GM23338 (cell line): ENCODE results near the gene XRCC5. TPM values are rescaled to one million over a fixed set of nuclear protein-coding genes. Genes with fewer than 3 reads are reported as not detected.

Experiments used
- ATAC-seq: fragments of 200-7000 bp; cut with Tn5 transposase; 3 replicates; pipeline ENCODE4 v1.9.1; 2020
- DNase-seq: peaks from one replicate; pipeline ENCODE4 v3.0.0-alpha.2; 2015; ENCODE audit warnings: low spot score
- H2AFZ ChIP-seq: fragments of 200-600 bp; sonication (generic); 2 replicates; pipeline ENCODE4 v1.8.0; 2016; ENCODE audit warnings: antibody characterized with exemption, mild to moderate bottlenecking, moderate library complexity
- H3F3A ChIP-seq: fragments of 200-600 bp; sonication (generic); replicated peaks from 2 replicates; pipeline ENCODE4 v1.8.0; 2017; ENCODE audit warnings: antibody characterized with exemption, mixed run types, low read depth
- H3K27ac ChIP-seq: fragments of 200-600 bp; sonication (generic); 2 replicates; pipeline ENCODE4 v1.6.1; 2016; ENCODE audit warnings: low read depth
- H3K27me3 ChIP-seq: fragments of 200-600 bp; sonication (generic); 2 replicates; pipeline ENCODE4 v1.8.0; 2016; ENCODE audit warnings: mild to moderate bottlenecking, mixed run types, moderate library complexity; ENCODE audit not compliant: insufficient read depth
- H3K36me3 ChIP-seq: fragments of 200-600 bp; sonication (generic); 2 replicates; pipeline ENCODE4 v1.8.0; 2016; ENCODE audit warnings: mild to moderate bottlenecking; ENCODE audit not compliant: insufficient read depth
- H3K4me1 ChIP-seq: fragments of 200-600 bp; sonication (generic); 2 replicates; pipeline ENCODE4 v1.8.0; 2016; ENCODE audit warnings: mild to moderate bottlenecking, moderate library complexity; ENCODE audit not compliant: insufficient read depth
- H3K4me2 ChIP-seq: fragments of 200-600 bp; sonication (generic); 2 replicates; pipeline ENCODE4 v1.7.1; 2017; ENCODE audit warnings: mixed run types
- H3K4me3 ChIP-seq: fragments of 200-600 bp; sonication (generic); 2 replicates; pipeline ENCODE4 v1.6.1; 2016; ENCODE audit warnings: mixed run types
- H3K79me2 ChIP-seq: fragments of 200-600 bp; sonication (generic); replicated peaks from 2 replicates; pipeline ENCODE4 v1.8.0; 2017; ENCODE audit warnings: mild to moderate bottlenecking; ENCODE audit not compliant: insufficient read depth
- H3K9me2 ChIP-seq: fragments of 200-600 bp; sonication (generic); 2 replicates; pipeline ENCODE4 v1.8.0; 2017; ENCODE audit not compliant: insufficient read depth
- H4K20me1 ChIP-seq: fragments of 200-600 bp; sonication (generic); replicated peaks from 2 replicates; pipeline ENCODE4 v1.8.0; 2017; ENCODE audit warnings: mild to moderate bottlenecking; ENCODE audit not compliant: insufficient read depth
- H3K27ac Mint-ChIP-seq: 2 replicates; pipeline ENCODE4 v1.8.0; 2020; ENCODE audit warnings: inconsistent platforms, mild to moderate bottlenecking, moderate library complexity, mixed read lengths
- H3K27me3 Mint-ChIP-seq: 3 replicates; pipeline ENCODE4 v1.8.0; 2022; ENCODE audit warnings: low read depth, mild to moderate bottlenecking, moderate library complexity, mixed read lengths, inconsistent platforms; ENCODE audit not compliant: insufficient read depth, poor library complexity
- H3K36me3 Mint-ChIP-seq: 3 replicates; pipeline ENCODE4 v1.8.0; 2021; ENCODE audit warnings: low read depth, mild to moderate bottlenecking, inconsistent platforms, moderate library complexity, mixed read lengths
- H3K4me1 Mint-ChIP-seq: 3 replicates; pipeline ENCODE4 v1.8.0; 2020; ENCODE audit warnings: mild to moderate bottlenecking, inconsistent platforms, mixed read lengths
- H3K4me3 Mint-ChIP-seq: 3 replicates; pipeline ENCODE4 v1.8.0; 2021; ENCODE audit warnings: moderate library complexity, mild to moderate bottlenecking, inconsistent platforms, mixed read lengths
- H3K9me3 Mint-ChIP-seq: 3 replicates; pipeline ENCODE4 v1.8.0; 2020; ENCODE audit warnings: moderate library complexity, mild to moderate bottlenecking, inconsistent platforms, mixed read lengths
- CREB1 ChIP-seq: fragments of 250-450 bp; sonication (Bioruptor Pico); IDR thresholded peaks from 2 replicates; pipeline ENCODE4 v1.5.0; 2020; ENCODE audit warnings: low read depth, mild to moderate bottlenecking, moderate library complexity
- CTCF ChIP-seq, 2 experiments: fragments of 200-600 bp in 1 of 2; sonication (generic) in 1 of 2; conservative IDR thresholded peaks; 2 replicates each; pipeline versions ENCODE4 v1.5.1 to v1.6.1; 2016 to 2017; ENCODE audit warnings: antibody characterized with exemption in 2 of 2, low read depth in 2 of 2, mild to moderate bottlenecking in 2 of 2, moderate library complexity in 1 of 2
- ETS1 ChIP-seq: IDR thresholded peaks from 2 replicates; pipeline ENCODE4 v1.6.1; 2016; ENCODE audit warnings: antibody characterized with exemption
- EZH2 ChIP-seq: fragments of 200-600 bp; sonication (generic); IDR thresholded peaks from one replicate; pipeline ENCODE4 v1.8.0; 2017; ENCODE audit warnings: antibody characterized with exemption, mild to moderate bottlenecking, low read depth; ENCODE audit not compliant: unreplicated experiment
- EZH2phosphoT487 ChIP-seq: fragments of 200-600 bp; sonication (generic); IDR thresholded peaks from one replicate; pipeline ENCODE4 v1.8.1; 2018; ENCODE audit warnings: antibody characterized with exemption; ENCODE audit not compliant: unreplicated experiment
- JUNB ChIP-seq: IDR thresholded peaks from one replicate; pipeline ENCODE4 v1.6.1; 2016; ENCODE audit warnings: antibody characterized with exemption; ENCODE audit not compliant: unreplicated experiment
- NANOG ChIP-seq: IDR thresholded peaks from 2 replicates; pipeline ENCODE4 v1.6.1; 2016; ENCODE audit warnings: antibody characterized with exemption, borderline replicate concordance
- POLR2AphosphoS5 ChIP-seq: IDR thresholded peaks from 2 replicates; pipeline ENCODE4 v1.6.1; 2016; ENCODE audit warnings: antibody characterized with exemption, low read depth
- REST ChIP-seq: IDR thresholded peaks from one replicate; pipeline ENCODE4 v1.6.1; 2018; ENCODE audit warnings: antibody characterized with exemption; ENCODE audit not compliant: unreplicated experiment
- STAT1 ChIP-seq: IDR thresholded peaks from one replicate; pipeline ENCODE4 v1.6.1; 2016; ENCODE audit warnings: antibody characterized with exemption; ENCODE audit not compliant: unreplicated experiment
- ZNF114 ChIP-seq: fragments of 250-450 bp; sonication (Bioruptor Pico); IDR thresholded peaks from 2 replicates; pipeline ENCODE4 v1.5.0; 2020; ENCODE audit warnings: mild to moderate bottlenecking, moderate library complexity
- ZNF331 ChIP-seq: fragments of 250-450 bp; sonication (Bioruptor Pico); IDR thresholded peaks from 2 replicates; pipeline ENCODE4 v1.5.0; 2020; ENCODE audit warnings: low read depth, mild to moderate bottlenecking, moderate library complexity
- ZNF462 ChIP-seq: fragments of 250-450 bp; sonication (Bioruptor Pico); IDR thresholded peaks from 2 replicates; pipeline ENCODE4 v1.5.0; 2020; ENCODE audit warnings: mild to moderate bottlenecking, moderate library complexity
- polyA plus RNA-seq: library from polyadenylated mRNA; unstranded; fragments of >200 nt; fragmentation: Nextera tagmentation; extraction: Ambion mirVana; gene quantifications from 2 replicates; pipeline ENCODE4 v1.2.1, GENCODE V29; 2016
- total RNA-seq: library from RNA; depleted of rRNA; stranded (reverse); fragments of >200 nt; shearing (Covaris generic); gene quantifications from 2 replicates; pipeline ENCODE4 v1.2.3, GENCODE V29; 2014

The XRCC5 gene
- total and polyA plus RNA-seq, 2 experiments from 2014 or later = 499 to 524 TPM

GRCh38 chr2:216192181-216192580 lies 83.0 kb downstream of the XRCC5 start:
- H3K36me3 Mint-ChIP-seq = peaks cover 66% of the 10 kb centered on the region
- no peak for ATAC-seq
- H3K27ac Mint-ChIP-seq = no peak overlapping the region

More at GRCh38 chr2:216192181-216192580, 83.0 kb downstream of the XRCC5 start:
- Histone ChIP-seq H3K79me2 (peaks cover 46% of the 10 kb centered on the region), H2AFZ (no peak overlapping the region), H3K4me1 (peaks cover 11% of the 10 kb centered on the region), H3K4me2 (no peak overlapping the region), H4K20me1 (peaks cover 22% of the 10 kb centered on the region), H3F3A (no peaks in the 10 kb centered on the region), H3K9me2 (no peaks in the 10 kb centered on the region), H3K27ac (no peak overlapping the region), H3K4me3 (no peak overlapping the region), H3K27me3 (no peaks in the 10 kb centered on the region), H3K36me3 (peaks cover 55% of the 10 kb centered on the region)
- no peak overlapping the region for H3K4me3 Mint-ChIP-seq
- peaks cover 5% of the 10 kb centered on the region for H3K27me3 Mint-ChIP-seq
- TF ChIP-seq JUNB (no peak), STAT1 (no peak), REST (no peak), ZNF114 (CRISPR knock-in tag) (no peak), ZNF331 (CRISPR knock-in tag) (no peak), EZH2phosphoT487 (no peak), ETS1 (no peak), NANOG (no peak), EZH2 (no peak), POLR2AphosphoS5 (no peak), CTCF (conservative IDR thresholded peaks at IDR 0.05; ENCODE audit: low read depth in 2 of 2) (no peak), CREB1 (CRISPR knock-in tag) (no peak), ZNF462 (CRISPR knock-in tag) (no peak)
- DNase-seq = no peak
- no peaks in the 10 kb centered on the region for H3K9me3 Mint-ChIP-seq
- H3K4me1 Mint-ChIP-seq = peaks cover 41% of the 10 kb centered on the region
